Astrocyte (in vitro differentiated cells and primary cell): ENCODE results near the gene OR13C3. TPM values are rescaled to one million over a fixed set of nuclear protein-coding genes. Genes with fewer than 3 reads are reported as not detected.

Experiments used
- DNase-seq: peaks from one replicate; pipeline ENCODE4 v3.0.0-alpha.2; 2010; ENCODE audit warnings: low read depth
- FAIRE-seq: peaks from 2 replicates; lab custom pipeline; 2011; peaks lifted over from hg19 to GRCh38; lab: Jason Lieb, UNC
- H2AFZ ChIP-seq: 2 replicates; pipeline ENCODE4 v1.6.0; 2012; ENCODE audit warnings: low read depth, low read length, inconsistent platforms
- H3K27ac ChIP-seq: 2 replicates; pipeline ENCODE4 v1.5.1; 2011; ENCODE audit warnings: low read depth, low read length, inconsistent platforms
- H3K27me3 ChIP-seq: 2 replicates; pipeline ENCODE4 v1.6.0; 2011; ENCODE audit warnings: low read length, inconsistent platforms; ENCODE audit not compliant: insufficient read depth
- H3K36me3 ChIP-seq: 2 replicates; pipeline ENCODE4 v1.5.1; 2011; ENCODE audit warnings: low read length, inconsistent platforms; ENCODE audit not compliant: insufficient read depth
- H3K4me1 ChIP-seq: 2 replicates; pipeline ENCODE4 v1.5.1; 2011; ENCODE audit warnings: low read length, inconsistent platforms; ENCODE audit not compliant: insufficient read depth
- H3K4me2 ChIP-seq: 2 replicates; pipeline ENCODE4 v1.6.0; 2012; ENCODE audit warnings: low read length, inconsistent platforms
- H3K4me3 ChIP-seq: 2 replicates; pipeline ENCODE4 v1.5.1; 2011; ENCODE audit warnings: low read depth, mild to moderate bottlenecking, low read length, inconsistent platforms; ENCODE audit not compliant: insufficient read depth
- H3K79me2 ChIP-seq: 2 replicates; pipeline ENCODE4 v1.6.0; 2012; ENCODE audit warnings: mild to moderate bottlenecking, low read length, inconsistent platforms; ENCODE audit not compliant: insufficient read depth
- H3K9ac ChIP-seq: 2 replicates; pipeline ENCODE4 v1.6.0; 2012; ENCODE audit warnings: mild to moderate bottlenecking, low read length, inconsistent platforms
- H3K9me3 ChIP-seq: 2 replicates; pipeline ENCODE4 v1.5.1; 2012; ENCODE audit warnings: low read depth, mild to moderate bottlenecking, low read length, inconsistent platforms; ENCODE audit not compliant: insufficient read depth
- H4K20me1 ChIP-seq: 2 replicates; pipeline ENCODE4 v1.6.0; 2012; ENCODE audit warnings: low read length, inconsistent platforms; ENCODE audit not compliant: insufficient read depth
- H3K27ac Mint-ChIP-seq: one replicate; pipeline ENCODE4 v1.8.0; 2021; ENCODE audit warnings: mild to moderate bottlenecking, mixed read lengths; ENCODE audit not compliant: unreplicated experiment
- H3K27me3 Mint-ChIP-seq: one replicate; pipeline ENCODE4 v1.8.0; 2021; ENCODE audit warnings: low read depth, mixed read lengths; ENCODE audit not compliant: unreplicated experiment
- H3K36me3 Mint-ChIP-seq: one replicate; pipeline ENCODE4 v1.8.0; 2021; ENCODE audit warnings: low read depth, mixed read lengths; ENCODE audit not compliant: unreplicated experiment
- H3K4me1 Mint-ChIP-seq: one replicate; pipeline ENCODE4 v1.8.0; 2021; ENCODE audit warnings: low read depth, mixed read lengths; ENCODE audit not compliant: unreplicated experiment
- H3K4me3 Mint-ChIP-seq: one replicate; pipeline ENCODE4 v1.8.0; 2021; ENCODE audit warnings: mild to moderate bottlenecking, moderate library complexity, mixed read lengths; ENCODE audit not compliant: unreplicated experiment
- H3K9me3 Mint-ChIP-seq: one replicate; pipeline ENCODE4 v1.8.0; 2021; ENCODE audit warnings: mild to moderate bottlenecking, mixed read lengths; ENCODE audit not compliant: unreplicated experiment
- EZH2 ChIP-seq: IDR thresholded peaks from 2 replicates; pipeline ENCODE4 v1.6.1; 2012; ENCODE audit warnings: mild to moderate bottlenecking, low read length, inconsistent platforms; ENCODE audit not compliant: insufficient read depth
- total RNA-seq: library from RNA; stranded (reverse); gene quantifications from 2 replicates; pipeline ENCODE4 v1.2.1, GENCODE V29; 2021
- TF ChIP-seq, protein P1 (sequence below): IDR thresholded peaks from 2 replicates; pipeline ENCODE4 v1.5.1; 2011; ENCODE audit warnings: low read depth, mild to moderate bottlenecking, inconsistent platforms, low read length, moderate library complexity; ENCODE audit not compliant: insufficient read depth

OR13C3 gene
- total RNA-seq, 1 donor from 2014 or later = not detected

DNA sequence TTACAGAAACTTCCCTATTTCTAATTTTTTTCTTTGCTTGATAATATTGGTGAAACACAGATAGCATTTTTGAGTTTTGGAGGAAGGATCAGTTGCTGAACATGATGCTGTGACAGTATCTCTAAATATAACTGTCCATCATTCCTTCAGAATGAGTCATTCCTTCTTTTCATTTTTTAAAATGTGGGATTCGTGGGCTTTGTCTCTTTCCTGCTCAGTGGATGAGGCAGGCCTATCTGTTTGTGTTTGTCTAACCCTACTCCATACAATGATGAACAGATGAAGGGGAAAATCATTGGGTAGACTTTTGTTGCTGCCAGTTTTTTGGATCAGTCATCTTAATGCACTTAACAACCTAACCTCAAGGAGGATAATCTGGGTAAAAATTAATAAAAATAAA, 16.6 kb upstream of the OR13C3 start:
- H2AFZ ChIP-seq = no peak overlapping the region
- H3K9ac ChIP-seq = no peak overlapping the region
- no peaks in the 10 kb centered on the region for H3K4me1 ChIP-seq
- Mint-ChIP-seq H3K4me3 (no peak overlapping the region), H3K36me3 (no peaks in the 10 kb centered on the region), H3K9me3 (peaks cover 3% of the 10 kb centered on the region), H3K27ac (peak overlapping the region; percentile 43), H3K27me3 (no peaks in the 10 kb centered on the region), H3K4me1 (peaks cover 20% of the 10 kb centered on the region)
- H3K27ac ChIP-seq = no peak overlapping the region
- no peaks in the 10 kb centered on the region for H3K9me3 ChIP-seq
- H4K20me1 ChIP-seq = no peaks in the 10 kb centered on the region
- FAIRE-seq = no peak
- DNase-seq = no peak
- H3K4me2 ChIP-seq = no peak overlapping the region
- no peaks in the 10 kb centered on the region for H3K79me2 ChIP-seq
- H3K4me3 ChIP-seq = no peak overlapping the region
- no peak for TF ChIP-seq EZH2
- TF ChIP-seq, protein P1, sequence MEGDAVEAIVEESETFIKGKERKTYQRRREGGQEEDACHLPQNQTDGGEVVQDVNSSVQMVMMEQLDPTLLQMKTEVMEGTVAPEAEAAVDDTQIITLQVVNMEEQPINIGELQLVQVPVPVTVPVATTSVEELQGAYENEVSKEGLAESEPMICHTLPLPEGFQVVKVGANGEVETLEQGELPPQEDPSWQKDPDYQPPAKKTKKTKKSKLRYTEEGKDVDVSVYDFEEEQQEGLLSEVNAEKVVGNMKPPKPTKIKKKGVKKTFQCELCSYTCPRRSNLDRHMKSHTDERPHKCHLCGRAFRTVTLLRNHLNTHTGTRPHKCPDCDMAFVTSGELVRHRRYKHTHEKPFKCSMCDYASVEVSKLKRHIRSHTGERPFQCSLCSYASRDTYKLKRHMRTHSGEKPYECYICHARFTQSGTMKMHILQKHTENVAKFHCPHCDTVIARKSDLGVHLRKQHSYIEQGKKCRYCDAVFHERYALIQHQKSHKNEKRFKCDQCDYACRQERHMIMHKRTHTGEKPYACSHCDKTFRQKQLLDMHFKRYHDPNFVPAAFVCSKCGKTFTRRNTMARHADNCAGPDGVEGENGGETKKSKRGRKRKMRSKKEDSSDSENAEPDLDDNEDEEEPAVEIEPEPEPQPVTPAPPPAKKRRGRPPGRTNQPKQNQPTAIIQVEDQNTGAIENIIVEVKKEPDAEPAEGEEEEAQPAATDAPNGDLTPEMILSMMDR = no peak
- no peaks in the 10 kb centered on the region for H3K36me3 ChIP-seq
- no peaks in the 10 kb centered on the region for H3K27me3 ChIP-seq

DNA sequence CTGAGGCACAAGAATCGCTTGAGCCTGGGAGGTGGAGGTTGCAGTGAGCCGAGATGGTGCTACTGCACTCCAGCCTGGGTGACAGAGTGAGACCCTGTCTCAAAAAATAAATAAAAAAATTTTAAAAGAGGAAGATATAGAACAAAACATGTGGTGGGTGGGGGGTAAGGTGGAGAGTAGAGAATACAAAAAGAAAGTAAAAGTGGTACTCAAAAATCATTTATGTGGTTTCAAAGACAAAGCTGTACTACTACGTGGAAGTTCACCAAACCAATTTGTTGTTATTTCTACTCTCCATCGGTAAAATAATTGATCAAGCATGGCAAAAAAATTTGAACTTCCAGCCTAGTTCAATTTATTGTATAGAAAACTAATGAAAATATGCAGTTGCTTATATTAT, 8.0 kb upstream of the OR13C3 start:
- DNase-seq = no peak
- H3K27ac Mint-ChIP-seq = no peak overlapping the region

DNA sequence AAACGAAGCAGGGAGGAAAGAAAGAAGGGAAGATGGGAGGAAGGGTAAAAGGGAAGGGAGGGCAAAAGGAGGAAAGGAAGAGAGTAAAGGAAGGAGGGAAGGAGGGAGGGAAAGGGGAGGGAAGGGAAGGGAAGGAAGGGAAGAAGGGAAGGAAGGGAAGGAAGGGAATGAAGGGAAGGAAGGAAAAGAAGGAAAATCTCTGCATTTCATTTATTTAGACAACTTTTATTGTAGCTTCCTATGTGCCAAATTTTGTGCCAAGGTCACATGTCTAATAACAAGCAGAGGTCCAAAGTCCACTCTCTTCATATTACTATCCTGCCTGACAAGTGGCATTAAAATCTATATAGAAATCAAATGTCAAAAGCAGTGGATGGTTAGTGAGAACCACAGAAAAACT, 2.6 kb upstream of the OR13C3 start:
- no peak overlapping the region for H3K4me3 ChIP-seq
- H3K9ac ChIP-seq = no peak overlapping the region
- Mint-ChIP-seq H3K36me3 (no peaks in the 10 kb centered on the region), H3K4me3 (no peak overlapping the region), H3K9me3 (no peaks in the 10 kb centered on the region), H3K27ac (no peak overlapping the region), H3K4me1 (no peaks in the 10 kb centered on the region), H3K27me3 (no peaks in the 10 kb centered on the region)
- H3K36me3 ChIP-seq = no peaks in the 10 kb centered on the region
- H2AFZ ChIP-seq = no peak overlapping the region
- H3K79me2 ChIP-seq = no peaks in the 10 kb centered on the region
- no peaks in the 10 kb centered on the region for H4K20me1 ChIP-seq
- no peaks in the 10 kb centered on the region for H3K4me1 ChIP-seq
- DNase-seq (no peak), FAIRE-seq (no peak)
- H3K27me3 ChIP-seq = no peaks in the 10 kb centered on the region
- no peak for TF ChIP-seq EZH2
- TF ChIP-seq, protein P1 = no peak
- no peak overlapping the region for H3K4me2 ChIP-seq
- H3K27ac ChIP-seq = no peak overlapping the region
- H3K9me3 ChIP-seq = no peaks in the 10 kb centered on the region

More for the DNA sequence above, 8.0 kb upstream of the OR13C3 start:
- H3K4me3 Mint-ChIP-seq = no peak overlapping the region
- Histone ChIP-seq H3K4me2 (no peak overlapping the region), H4K20me1 (no peaks in the 10 kb centered on the region), H2AFZ (no peak overlapping the region), H3K36me3 (no peaks in the 10 kb centered on the region), H3K9ac (no peak overlapping the region), H3K9me3 (no peaks in the 10 kb centered on the region), H3K79me2 (no peaks in the 10 kb centered on the region), H3K4me3 (no peak overlapping the region), H3K27ac (no peak overlapping the region), H3K4me1 (no peaks in the 10 kb centered on the region), H3K27me3 (no peaks in the 10 kb centered on the region)
- H3K27me3 Mint-ChIP-seq = no peaks in the 10 kb centered on the region
- H3K36me3 Mint-ChIP-seq = no peaks in the 10 kb centered on the region
- H3K9me3 Mint-ChIP-seq = no peaks in the 10 kb centered on the region
- no peak for FAIRE-seq
- H3K4me1 Mint-ChIP-seq = no peaks in the 10 kb centered on the region
- TF ChIP-seq, protein P1 = no peak
- no peak for TF ChIP-seq EZH2
